Measurements from ENCODE around the gene CCL18.

The CCL18 gene

GRCh38 chr17:36060816-36061215 lies 3.3 kb upstream of the CCL18 start:
- Histone ChIP-seq H3K4me3 (IDR thresholded peaks at IDR 0.05; ENCODE audit: insufficient read depth, low read depth, low read length) (no peak overlapping the region), H3K27me3 (ENCODE audit: insufficient read depth, low read depth) (no peaks in the 10 kb centered on the region), H3K4me2 (no peak overlapping the region), H3K27ac (no peak overlapping the region), H2AFZ (ENCODE audit: low read depth) (no peak overlapping the region), H3K4me1 (ENCODE audit: low read depth, poor library complexity, severe bottlenecking) (no peaks in the 10 kb centered on the region), H3K9ac (no peak overlapping the region), H3K36me3 (ENCODE audit: insufficient read depth) (no peaks in the 10 kb centered on the region), H3K79me2 (ENCODE audit: insufficient read depth, low read depth) (no peaks in the 10 kb centered on the region), H4K20me1 (ENCODE audit: insufficient read depth) (no peaks in the 10 kb centered on the region)
- TF ChIP-seq CTCF (conservative IDR thresholded peaks at IDR 0.05; ENCODE audit: low read depth, low read length): no peak

GRCh38 chr17:36066365-36066985 lies 2.4 kb downstream of the CCL18 start:
- no peaks in the 10 kb centered on the region for H3K36me3 ChIP-seq (ENCODE audit: insufficient read depth)
- no peak overlapping the region for H3K27ac ChIP-seq
- H3K27me3 ChIP-seq (ENCODE audit: insufficient read depth, low read depth): no peaks in the 10 kb centered on the region
- H4K20me1 ChIP-seq (ENCODE audit: insufficient read depth): no peaks in the 10 kb centered on the region
- H3K79me2 ChIP-seq (ENCODE audit: insufficient read depth, low read depth): no peaks in the 10 kb centered on the region
- TF ChIP-seq CTCF (conservative IDR thresholded peaks at IDR 0.05; ENCODE audit: low read depth, low read length): no peak
- no peak overlapping the region for H3K4me2 ChIP-seq
- H3K4me3 ChIP-seq (IDR thresholded peaks at IDR 0.05; ENCODE audit: insufficient read depth, low read depth, low read length): no peak overlapping the region
- H2AFZ ChIP-seq (ENCODE audit: low read depth): no peak overlapping the region
- no peaks in the 10 kb centered on the region for H3K4me1 ChIP-seq (ENCODE audit: low read depth, poor library complexity, severe bottlenecking)
- H3K9ac ChIP-seq: no peak overlapping the region

DNA sequence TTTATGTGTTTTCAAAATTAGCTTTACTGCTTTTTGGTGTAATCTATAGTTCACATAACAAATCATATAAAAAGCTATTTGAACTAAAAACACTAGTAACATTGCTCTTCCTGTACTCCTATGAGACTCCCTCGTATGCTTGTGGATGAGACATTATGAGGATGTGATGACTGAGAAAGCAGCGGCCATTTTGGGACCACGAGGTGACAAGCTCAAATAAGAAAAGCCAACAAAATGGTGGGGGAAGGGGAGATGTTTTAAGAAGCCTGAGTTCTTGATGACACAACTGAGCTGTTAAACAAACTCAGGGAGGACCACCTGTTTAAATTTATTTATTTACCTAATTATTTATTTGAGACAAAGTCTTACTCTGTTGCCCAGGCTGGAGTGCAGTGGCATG lies 4.5 kb downstream of the CCL18 start:
- no peaks in the 10 kb centered on the region for H3K79me2 ChIP-seq (ENCODE audit: insufficient read depth, low read depth)
- no peak for TF ChIP-seq CTCF (conservative IDR thresholded peaks at IDR 0.05; ENCODE audit: low read depth, low read length)
- H3K36me3 ChIP-seq (ENCODE audit: insufficient read depth): no peaks in the 10 kb centered on the region
- no peaks in the 10 kb centered on the region for H4K20me1 ChIP-seq (ENCODE audit: insufficient read depth)
- no peak overlapping the region for H3K4me3 ChIP-seq (IDR thresholded peaks at IDR 0.05; ENCODE audit: insufficient read depth, low read depth, low read length)
- H3K9ac ChIP-seq: no peak overlapping the region
- H3K27me3 ChIP-seq (ENCODE audit: insufficient read depth, low read depth): no peaks in the 10 kb centered on the region
- no peaks in the 10 kb centered on the region for H3K4me1 ChIP-seq (ENCODE audit: low read depth, poor library complexity, severe bottlenecking)
- no peak overlapping the region for H2AFZ ChIP-seq (ENCODE audit: low read depth)
- no peak overlapping the region for H3K4me2 ChIP-seq
- no peak overlapping the region for H3K27ac ChIP-seq

GRCh38 chr17:36069136-36069535 lies 5.1 kb downstream of the CCL18 start:
- H3K36me3 ChIP-seq (ENCODE audit: insufficient read depth): no peaks in the 10 kb centered on the region
- no peak for TF ChIP-seq CTCF (conservative IDR thresholded peaks at IDR 0.05; ENCODE audit: low read depth, low read length)
- no peaks in the 10 kb centered on the region for H3K4me1 ChIP-seq (ENCODE audit: low read depth, poor library complexity, severe bottlenecking)
- no peaks in the 10 kb centered on the region for H3K79me2 ChIP-seq (ENCODE audit: insufficient read depth, low read depth)
- H2AFZ ChIP-seq (ENCODE audit: low read depth): no peak overlapping the region
- H3K27me3 ChIP-seq (ENCODE audit: insufficient read depth, low read depth): no peaks in the 10 kb centered on the region
- H4K20me1 ChIP-seq (ENCODE audit: insufficient read depth): no peaks in the 10 kb centered on the region
- H3K4me2 ChIP-seq: no peak overlapping the region
- no peak overlapping the region for H3K27ac ChIP-seq
- no peak overlapping the region for H3K4me3 ChIP-seq (IDR thresholded peaks at IDR 0.05; ENCODE audit: insufficient read depth, low read depth, low read length)
- H3K9ac ChIP-seq: no peak overlapping the region
